GM23338 (cell line): ENCODE data around the gene TRPV5. TPM values are rescaled to one million over a fixed set of nuclear protein-coding genes. Genes with fewer than 3 reads are reported as not detected.

Source experiments
- ATAC-seq: fragments of 200-7000 bp; cut with Tn5 transposase; 3 replicates; pipeline ENCODE4 v1.9.1; 2020
- DNase-seq: peaks from one replicate; pipeline ENCODE4 v3.0.0-alpha.2; 2015; ENCODE audit warnings: low spot score
- H2AFZ ChIP-seq: fragments of 200-600 bp; sonication (generic); 2 replicates; pipeline ENCODE4 v1.8.0; 2016; ENCODE audit warnings: antibody characterized with exemption, mild to moderate bottlenecking, moderate library complexity
- H3F3A ChIP-seq: fragments of 200-600 bp; sonication (generic); replicated peaks from 2 replicates; pipeline ENCODE4 v1.8.0; 2017; ENCODE audit warnings: antibody characterized with exemption, mixed run types, low read depth
- H3K27ac ChIP-seq: fragments of 200-600 bp; sonication (generic); 2 replicates; pipeline ENCODE4 v1.6.1; 2016; ENCODE audit warnings: low read depth
- H3K27me3 ChIP-seq: fragments of 200-600 bp; sonication (generic); 2 replicates; pipeline ENCODE4 v1.8.0; 2016; ENCODE audit warnings: mild to moderate bottlenecking, mixed run types, moderate library complexity; ENCODE audit not compliant: insufficient read depth
- H3K36me3 ChIP-seq: fragments of 200-600 bp; sonication (generic); 2 replicates; pipeline ENCODE4 v1.8.0; 2016; ENCODE audit warnings: mild to moderate bottlenecking; ENCODE audit not compliant: insufficient read depth
- H3K4me1 ChIP-seq: fragments of 200-600 bp; sonication (generic); 2 replicates; pipeline ENCODE4 v1.8.0; 2016; ENCODE audit warnings: mild to moderate bottlenecking, moderate library complexity; ENCODE audit not compliant: insufficient read depth
- H3K4me2 ChIP-seq: fragments of 200-600 bp; sonication (generic); 2 replicates; pipeline ENCODE4 v1.7.1; 2017; ENCODE audit warnings: mixed run types
- H3K4me3 ChIP-seq: fragments of 200-600 bp; sonication (generic); 2 replicates; pipeline ENCODE4 v1.6.1; 2016; ENCODE audit warnings: mixed run types
- H3K79me2 ChIP-seq: fragments of 200-600 bp; sonication (generic); replicated peaks from 2 replicates; pipeline ENCODE4 v1.8.0; 2017; ENCODE audit warnings: mild to moderate bottlenecking; ENCODE audit not compliant: insufficient read depth
- H3K9me2 ChIP-seq: fragments of 200-600 bp; sonication (generic); 2 replicates; pipeline ENCODE4 v1.8.0; 2017; ENCODE audit not compliant: insufficient read depth
- H4K20me1 ChIP-seq: fragments of 200-600 bp; sonication (generic); replicated peaks from 2 replicates; pipeline ENCODE4 v1.8.0; 2017; ENCODE audit warnings: mild to moderate bottlenecking; ENCODE audit not compliant: insufficient read depth
- H3K27ac Mint-ChIP-seq: 2 replicates; pipeline ENCODE4 v1.8.0; 2020; ENCODE audit warnings: inconsistent platforms, mild to moderate bottlenecking, moderate library complexity, mixed read lengths
- H3K27me3 Mint-ChIP-seq: 3 replicates; pipeline ENCODE4 v1.8.0; 2022; ENCODE audit warnings: low read depth, mild to moderate bottlenecking, moderate library complexity, mixed read lengths, inconsistent platforms; ENCODE audit not compliant: insufficient read depth, poor library complexity
- H3K36me3 Mint-ChIP-seq: 3 replicates; pipeline ENCODE4 v1.8.0; 2021; ENCODE audit warnings: low read depth, mild to moderate bottlenecking, inconsistent platforms, moderate library complexity, mixed read lengths
- H3K4me1 Mint-ChIP-seq: 3 replicates; pipeline ENCODE4 v1.8.0; 2020; ENCODE audit warnings: mild to moderate bottlenecking, inconsistent platforms, mixed read lengths
- H3K4me3 Mint-ChIP-seq: 3 replicates; pipeline ENCODE4 v1.8.0; 2021; ENCODE audit warnings: moderate library complexity, mild to moderate bottlenecking, inconsistent platforms, mixed read lengths
- H3K9me3 Mint-ChIP-seq: 3 replicates; pipeline ENCODE4 v1.8.0; 2020; ENCODE audit warnings: moderate library complexity, mild to moderate bottlenecking, inconsistent platforms, mixed read lengths
- CREB1 ChIP-seq: fragments of 250-450 bp; sonication (Bioruptor Pico); IDR thresholded peaks from 2 replicates; pipeline ENCODE4 v1.5.0; 2020; ENCODE audit warnings: low read depth, mild to moderate bottlenecking, moderate library complexity
- EZH2 ChIP-seq: fragments of 200-600 bp; sonication (generic); IDR thresholded peaks from one replicate; pipeline ENCODE4 v1.8.0; 2017; ENCODE audit warnings: antibody characterized with exemption, mild to moderate bottlenecking, low read depth; ENCODE audit not compliant: unreplicated experiment
- EZH2phosphoT487 ChIP-seq: fragments of 200-600 bp; sonication (generic); IDR thresholded peaks from one replicate; pipeline ENCODE4 v1.8.1; 2018; ENCODE audit warnings: antibody characterized with exemption; ENCODE audit not compliant: unreplicated experiment
- POLR2AphosphoS5 ChIP-seq: IDR thresholded peaks from 2 replicates; pipeline ENCODE4 v1.6.1; 2016; ENCODE audit warnings: antibody characterized with exemption, low read depth
- STAT1 ChIP-seq: IDR thresholded peaks from one replicate; pipeline ENCODE4 v1.6.1; 2016; ENCODE audit warnings: antibody characterized with exemption; ENCODE audit not compliant: unreplicated experiment
- ZNF462 ChIP-seq: fragments of 250-450 bp; sonication (Bioruptor Pico); IDR thresholded peaks from 2 replicates; pipeline ENCODE4 v1.5.0; 2020; ENCODE audit warnings: mild to moderate bottlenecking, moderate library complexity
- polyA plus RNA-seq: library from polyadenylated mRNA; unstranded; fragments of >200 nt; fragmentation: Nextera tagmentation; extraction: Ambion mirVana; gene quantifications from 2 replicates; pipeline ENCODE4 v1.2.1, GENCODE V29; 2016
- total RNA-seq: library from RNA; depleted of rRNA; stranded (reverse); fragments of >200 nt; shearing (Covaris generic); gene quantifications from 2 replicates; pipeline ENCODE4 v1.2.3, GENCODE V29; 2014

The TRPV5 gene
- total and polyA plus RNA-seq, 2 experiments from 2014 or later: not detected

DNA sequence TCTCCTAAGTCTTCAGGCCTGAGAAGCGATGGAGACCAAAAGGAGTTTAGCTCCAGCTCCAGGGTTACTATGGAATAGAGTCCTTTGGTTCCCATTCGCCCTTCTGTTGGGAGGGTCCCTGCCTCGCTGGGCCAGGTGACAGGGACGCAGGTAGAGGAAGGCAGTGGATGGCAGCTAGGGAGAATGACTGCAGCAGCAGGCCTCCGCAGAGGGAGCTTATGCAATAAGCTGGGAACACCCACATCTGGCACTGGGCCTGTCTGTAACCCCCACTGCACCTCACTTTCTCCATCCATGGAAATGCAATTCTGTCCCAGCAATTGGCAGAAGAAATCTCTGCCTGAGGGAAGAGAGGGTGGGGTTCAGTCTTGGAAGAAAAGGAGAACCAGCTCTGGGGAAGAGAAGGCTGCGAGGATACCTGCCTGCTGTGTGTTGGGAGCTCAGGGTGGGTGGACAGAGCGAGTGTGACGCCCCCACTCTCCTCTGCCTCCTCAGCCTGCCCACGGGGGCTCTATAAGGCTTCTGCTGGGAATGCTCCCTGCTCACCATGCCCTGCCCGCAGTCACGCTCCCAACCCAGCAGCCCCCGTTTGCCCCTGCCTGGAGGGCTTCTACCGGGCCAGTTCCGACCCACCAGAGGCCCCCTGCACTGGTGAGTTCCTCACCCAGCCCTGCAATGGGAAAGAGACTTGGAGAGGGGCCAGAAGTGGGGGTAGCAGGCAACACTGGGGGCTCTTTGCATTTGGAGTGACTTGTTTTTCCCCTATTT lies 68.4 kb downstream of the TRPV5 start:
- Histone ChIP-seq H3K27ac (no peak overlapping the region), H3F3A (no peaks in the 10 kb centered on the region), H3K4me1 (peaks cover 23% of the 10 kb centered on the region), H3K79me2 (no peaks in the 10 kb centered on the region), H3K9me2 (no peaks in the 10 kb centered on the region), H4K20me1 (no peaks in the 10 kb centered on the region), H2AFZ (no peak overlapping the region), H3K4me2 (no peak overlapping the region), H3K27me3 (no peaks in the 10 kb centered on the region), H3K4me3 (no peak overlapping the region), H3K36me3 (no peaks in the 10 kb centered on the region; the same call in none of the 2 replicates)
- no peak for DNase-seq
- H3K27ac Mint-ChIP-seq: no peak overlapping the region
- TF ChIP-seq POLR2AphosphoS5 (no peak), STAT1 (no peak), EZH2phosphoT487 (no peak), CREB1 (no peak), ZNF462 (CRISPR knock-in tag) (no peak), EZH2 (no peak)
- no peak overlapping the region for H3K4me3 Mint-ChIP-seq
- H3K27me3 Mint-ChIP-seq: peaks cover 13% of the 10 kb centered on the region
- no peak for ATAC-seq
- H3K36me3 Mint-ChIP-seq: peaks cover 8% of the 10 kb centered on the region; the same call in 2 of the 3 replicates
- peaks cover 34% of the 10 kb centered on the region for H3K4me1 Mint-ChIP-seq
- no peaks in the 10 kb centered on the region for H3K9me3 Mint-ChIP-seq
